Measurements from ENCODE around the gene SPPL2A. TPM values are rescaled to one million over a fixed set of nuclear protein-coding genes. Genes with fewer than 3 reads are reported as not detected.

The SPPL2A gene
- total and polyA plus RNA-seq, 7 donors: 70.6 to 303 (median 187) TPM

- ATAC-seq: peak; percentile 97 to 98 (median 97)
- peaks cover 2 to 22% of the 10 kb centered on the region in 2 donors for H3K36me3 ChIP-seq (ENCODE audit: insufficient read depth in 1 of 2, low read depth in 1 of 2)
- WGBS, 3 donors: 0 to 1% (median 0%) methylated on average over 62 to 80 of the region's 80 CpGs
- no peaks in the 10 kb centered on the region for H3K9me3 ChIP-seq
- H3K27me3 ChIP-seq (ENCODE audit: insufficient read depth in 3 of 3, low read length in 2 of 3): no peaks in the 10 kb centered on the region
- DNase-seq: peak; percentile 94 to 95
- peak within 1 kb of the TSS; percentile 95 for H3K27ac ChIP-seq
- intact Hi-C loops (cut with DNase I): loop anchor here in 1 of 2 donors (5.0 kb wide), 1 partner anchor 191 kb away; no protein-coding TSS in a partner anchor
- TF ChIP-seq CTCF (IDR thresholded peaks at IDR 0.05): no peak
- peaks cover 22% of the 10 kb centered on the region for H3K4me1 ChIP-seq
- H3K4me3 ChIP-seq: peak within 1 kb of the TSS; percentile 98
Observed at GRCh38 chr15:50686469-50687301, 78.8 kb downstream of the SPPL2A start, which contains the start of gene TRPM7. TRPM7 (minus strand) TSS chr15:50686797; CDS start chr15:50686533, 264 bp downstream.

- H3K9me3 ChIP-seq: no peaks in the 10 kb centered on the region
- peak overlapping the region; percentile 95 for H3K27ac ChIP-seq
- peaks cover 2 to 22% of the 10 kb centered on the region in 2 donors for H3K36me3 ChIP-seq (ENCODE audit: insufficient read depth in 1 of 2, low read depth in 1 of 2)
- intact Hi-C loops (cut with DNase I): loop anchor here in 1 of 2 donors (5.0 kb wide), 1 partner anchor 191 kb away; no protein-coding TSS in a partner anchor
- peak overlapping the region; percentile 98 for H3K4me3 ChIP-seq
- no peak for TF ChIP-seq CTCF (IDR thresholded peaks at IDR 0.05)
- peaks cover 22% of the 10 kb centered on the region for H3K4me1 ChIP-seq
- no peaks in the 10 kb centered on the region for H3K27me3 ChIP-seq (ENCODE audit: insufficient read depth in 3 of 3, low read length in 2 of 3)
- DNase-seq: peak; percentile 50 to 76
- 0 to 1% (median 1%) methylated on average over 30 of the region's 30 CpGs for WGBS, 3 donors
- ATAC-seq: peak; percentile 60 to 73 (median 66)
Observed at GRCh38 chr15:50685976-50686468, 79.5 kb downstream of the SPPL2A start.

GRCh38 chr15:50685191-50685975, 80.1 kb downstream of the SPPL2A start:
- no peaks in the 10 kb centered on the region for H3K27me3 ChIP-seq (ENCODE audit: insufficient read depth in 3 of 3, low read length in 2 of 3)
- H3K9me3 ChIP-seq: no peaks in the 10 kb centered on the region
- intact Hi-C loops (cut with DNase I): loop anchor here in 1 of 2 donors (5.0 kb wide), 1 partner anchor 192 kb away; no protein-coding TSS in a partner anchor
- peak overlapping the region; percentile 95 for H3K27ac ChIP-seq
- H3K4me1 ChIP-seq: peaks cover 22% of the 10 kb centered on the region
- no peak for TF ChIP-seq CTCF (IDR thresholded peaks at IDR 0.05)
- 57 to 58% (median 58%) methylated on average over 21 to 22 of the region's 22 CpGs for WGBS, 3 donors
- H3K36me3 ChIP-seq (ENCODE audit: insufficient read depth in 1 of 2, low read depth in 1 of 2): peaks cover 2 to 22% of the 10 kb centered on the region in 2 donors
- no peak for DNase-seq
- no peak for ATAC-seq
- peak overlapping the region; percentile 98 for H3K4me3 ChIP-seq

GRCh38 chr15:50681467-50681866, 84.0 kb downstream of the SPPL2A start:
- no peaks in the 10 kb centered on the region for H3K27me3 ChIP-seq (ENCODE audit: insufficient read depth in 3 of 3, low read length in 2 of 3)
- H3K4me1 ChIP-seq: peaks cover 15% of the 10 kb centered on the region

More at GRCh38 chr15:50681467-50681866, 84.0 kb downstream of the SPPL2A start:
- DNase-seq: no peak
- intact Hi-C loops (cut with DNase I): loop anchor here in 1 of 2 donors (5.0 kb wide), 1 partner anchor 201 kb away; no protein-coding TSS in a partner anchor
- no peaks in the 10 kb centered on the region for H3K9me3 ChIP-seq
- no peak for TF ChIP-seq CTCF (IDR thresholded peaks at IDR 0.05)
- ATAC-seq: no peak
- H3K4me3 ChIP-seq: no peak overlapping the region
- no peak overlapping the region for H3K27ac ChIP-seq
- H3K36me3 ChIP-seq (ENCODE audit: insufficient read depth in 1 of 2, low read depth in 1 of 2): peaks cover 2 to 22% of the 10 kb centered on the region in 2 donors

Data from psoas muscle (tissue), 8 donors.